Activated CD4-positive, alpha-beta T cell treated with anti-CD3 and anti-CD28 coated beads for 36 hours (primary cell): Measurements from ENCODE around the gene TSKS. TPM values are rescaled to one million over a fixed set of nuclear protein-coding genes. Genes with fewer than 3 reads are reported as not detected.

Experiments used
- ATAC-seq: fragments of 200-7000 bp; cut with Tn5 transposase; one replicate; pipeline ENCODE4 v1.10.0; 2021; ENCODE audit warnings: mild to moderate bottlenecking, moderate library complexity
- CTCF ChIA-PET: fragments of 350-600 bp; sonication (Branson Sonifier 250); formaldehyde crosslinking; loops from one replicate; lab custom pipeline; 2021; ENCODE audit warnings: antibody characterized with exemption; lab: Charles Lee
- POLR2A ChIA-PET: fragments of 350-600 bp; sonication (Branson Sonifier 250); formaldehyde crosslinking; loops from one replicate; lab custom pipeline; 2021; ENCODE audit warnings: antibody characterized with exemption, inconsistent platforms; lab: Charles Lee
- DNase-seq: peaks from one replicate; pipeline ENCODE4 v3.0.0-alpha.2; 2020
- H3K27ac Mint-ChIP-seq: one replicate; pipeline ENCODE4 v1.8.0; 2021; ENCODE audit warnings: mixed read lengths
- H3K27me3 Mint-ChIP-seq: one replicate; pipeline ENCODE4 v1.8.0; 2021; ENCODE audit warnings: mixed read lengths
- H3K36me3 Mint-ChIP-seq: one replicate; pipeline ENCODE4 v1.8.0; 2021; ENCODE audit warnings: low read depth, mixed read lengths
- H3K4me1 Mint-ChIP-seq: one replicate; pipeline ENCODE4 v1.8.0; 2021; ENCODE audit warnings: mixed read lengths
- H3K4me3 Mint-ChIP-seq: one replicate; pipeline ENCODE4 v1.8.0; 2021; ENCODE audit warnings: mild to moderate bottlenecking, moderate library complexity, mixed read lengths
- H3K9me3 Mint-ChIP-seq: one replicate; pipeline ENCODE4 v1.8.0; 2021; ENCODE audit warnings: low read depth, mixed read lengths
- intact Hi-C, 2 experiments: fragments of 100-400 bp; cut with DNase I in 1 of 2; cut with micrococcal nuclease in 1 of 2; formaldehyde crosslinking; loops; one replicate each; pipeline versions ENCODE4 v1.14.2 to v1.15.1; 2022 to 2024; cut with DNase I, micrococcal nuclease
- total RNA-seq, 2 experiments: library from RNA; stranded (reverse); gene quantifications; one replicate each; pipeline ENCODE4 v1.2.3, GENCODE V29; 2021

TSKS gene
- total RNA-seq, 2 experiments from 2014 or later = 1.9 to 2.1 TPM

DNA sequence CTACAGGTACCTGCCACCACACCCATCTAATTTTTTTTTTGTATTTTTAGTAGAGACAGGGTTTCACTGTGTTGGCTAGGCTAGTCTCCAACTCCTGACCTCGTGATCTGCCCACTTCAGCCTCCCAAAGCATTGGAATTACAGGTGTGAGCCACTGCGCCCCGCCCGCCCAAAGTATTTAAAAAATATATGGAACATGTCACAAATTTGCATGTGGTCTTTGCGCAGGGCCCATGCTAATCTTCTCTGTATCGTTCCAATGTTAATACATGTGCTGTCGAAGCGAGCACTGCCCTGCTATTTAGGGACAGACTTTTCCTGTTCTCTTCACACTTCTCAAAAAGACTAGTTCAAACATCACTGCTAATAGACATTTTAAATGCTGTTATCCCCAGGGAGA lies 1.2 kb upstream of the TSKS start:
- intact Hi-C loops = no loop called here
- Mint-ChIP-seq H3K36me3 (peaks cover 3% of the 10 kb centered on the region), H3K4me3 (no peak overlapping the region), H3K27me3 (no peaks in the 10 kb centered on the region), H3K27ac (no peak overlapping the region), H3K9me3 (no peaks in the 10 kb centered on the region), H3K4me1 (peaks cover 32% of the 10 kb centered on the region)
- CTCF ChIA-PET = no interaction called here
- ATAC-seq (no peak), DNase-seq (no peak)
- POLR2A ChIA-PET = no interaction called here

DNA sequence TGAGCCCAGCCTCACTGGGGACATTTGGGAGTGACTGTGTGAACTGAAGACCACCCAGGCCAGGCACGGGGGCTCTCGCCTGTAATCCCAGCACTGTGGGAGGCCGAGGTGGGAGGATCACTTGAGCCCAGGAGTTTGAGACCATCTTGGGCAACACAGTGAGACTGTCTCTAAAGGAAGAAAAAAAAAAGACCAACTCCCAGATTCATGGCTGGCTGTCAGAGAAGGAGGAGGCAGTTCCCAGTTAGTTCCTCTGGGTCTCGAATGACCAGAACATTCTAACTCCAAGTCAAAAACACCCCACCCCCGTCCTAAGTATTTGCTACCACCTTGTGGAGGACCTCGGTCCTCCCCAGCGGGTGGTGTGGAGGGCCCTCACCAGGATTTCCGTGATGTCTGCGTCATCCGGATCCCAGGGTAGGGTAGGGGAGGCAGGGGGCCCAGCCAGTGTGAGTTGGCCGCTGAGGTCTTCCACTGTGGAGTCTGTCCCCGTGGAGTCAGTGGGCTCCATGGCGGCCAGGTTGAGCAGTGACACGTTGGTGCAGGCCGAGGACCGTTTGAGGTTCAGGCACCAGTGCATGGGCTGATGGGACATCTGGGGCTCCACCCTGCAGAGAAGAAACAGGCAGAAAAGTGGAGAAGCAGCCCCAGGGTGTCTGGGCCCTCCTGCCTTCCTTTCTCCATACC lies 1.3 kb downstream of the TSKS start:
- Mint-ChIP-seq H3K27ac (peak overlapping the region; percentile 67), H3K4me3 (peak overlapping the region; percentile 60), H3K4me1 (peaks cover 13% of the 10 kb centered on the region), H3K27me3 (no peaks in the 10 kb centered on the region), H3K36me3 (no peaks in the 10 kb centered on the region), H3K9me3 (no peaks in the 10 kb centered on the region)
- intact Hi-C loops = no loop called here
- POLR2A ChIA-PET = no interaction called here
- CTCF ChIA-PET = interaction anchor here (0.7 kb wide), 1 partner anchor 126 kb away, joined by 3 read pairs; no protein-coding TSS in a partner anchor
- DNase-seq = peak; percentile 55
- no peak for ATAC-seq

DNA sequence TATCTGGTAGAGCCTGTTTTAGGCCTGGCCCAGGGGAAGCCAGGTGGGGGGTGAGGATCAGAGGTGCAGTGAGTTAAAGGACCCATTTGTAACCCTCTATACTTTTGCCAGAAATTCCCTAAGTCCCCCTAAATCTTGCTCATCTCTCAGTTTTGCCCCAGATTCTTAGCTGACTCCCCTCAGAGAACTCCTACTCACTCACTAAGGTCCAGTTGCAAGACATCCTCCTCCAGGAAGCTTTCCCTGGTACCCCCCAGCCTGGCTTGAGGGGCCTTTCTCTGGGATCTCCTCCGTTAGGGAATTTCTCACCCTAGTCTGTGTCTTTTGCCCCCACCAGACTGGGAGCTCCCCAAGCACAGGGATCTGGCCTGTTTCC lies 1.9 kb downstream of the TSKS start:
- intact Hi-C loops = no loop called here
- ChIA-PET CTCF (interaction anchor here (0.7 kb wide), 1 partner anchor 126 kb away, joined by 3 read pairs; no protein-coding TSS in a partner anchor), POLR2A (no interaction called here)
- Mint-ChIP-seq H3K4me1 (peaks cover 9% of the 10 kb centered on the region), H3K27ac (peak overlapping the region; percentile 67), H3K9me3 (no peaks in the 10 kb centered on the region), H3K4me3 (peak overlapping the region; percentile 60), H3K27me3 (no peaks in the 10 kb centered on the region), H3K36me3 (no peaks in the 10 kb centered on the region)
- DNase-seq (no peak), ATAC-seq (no peak)

DNA sequence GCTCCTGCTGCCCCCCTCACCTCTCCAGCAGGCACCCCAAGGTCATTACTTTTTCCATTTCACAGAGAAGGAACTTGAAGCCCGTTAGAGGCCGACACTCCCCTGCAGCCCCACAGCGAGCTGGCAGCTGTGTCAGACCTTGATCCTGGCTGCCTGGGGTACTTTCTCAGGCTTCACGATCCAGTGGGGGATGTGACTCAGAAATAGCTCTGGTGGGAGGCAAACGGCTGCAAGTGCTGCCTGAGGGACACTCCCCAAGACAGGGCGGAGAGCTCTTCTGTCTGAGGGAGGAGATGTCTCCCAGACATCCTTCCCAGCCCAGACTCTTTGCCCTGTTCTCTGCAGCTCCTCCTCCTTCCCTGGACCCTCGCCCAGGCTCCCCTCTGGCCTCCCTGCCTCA lies 4.8 kb downstream of the TSKS start:
- H3K4me1 Mint-ChIP-seq = no peaks in the 10 kb centered on the region
- H3K36me3 Mint-ChIP-seq = peaks cover 2% of the 10 kb centered on the region
- no peak overlapping the region for H3K27ac Mint-ChIP-seq
- DNase-seq = no peak
- no peak overlapping the region for H3K4me3 Mint-ChIP-seq
- intact Hi-C loops = no loop called here
- ChIA-PET POLR2A (no interaction called here), CTCF (interaction anchor here (1.0 to 1.1 kb wide), 2 partner anchors 40 to 90 kb away, joined by 3 read pairs; no protein-coding TSS in a partner anchor)
- H3K9me3 Mint-ChIP-seq = peaks cover 2% of the 10 kb centered on the region
- no peaks in the 10 kb centered on the region for H3K27me3 Mint-ChIP-seq
- no peak for ATAC-seq

DNA sequence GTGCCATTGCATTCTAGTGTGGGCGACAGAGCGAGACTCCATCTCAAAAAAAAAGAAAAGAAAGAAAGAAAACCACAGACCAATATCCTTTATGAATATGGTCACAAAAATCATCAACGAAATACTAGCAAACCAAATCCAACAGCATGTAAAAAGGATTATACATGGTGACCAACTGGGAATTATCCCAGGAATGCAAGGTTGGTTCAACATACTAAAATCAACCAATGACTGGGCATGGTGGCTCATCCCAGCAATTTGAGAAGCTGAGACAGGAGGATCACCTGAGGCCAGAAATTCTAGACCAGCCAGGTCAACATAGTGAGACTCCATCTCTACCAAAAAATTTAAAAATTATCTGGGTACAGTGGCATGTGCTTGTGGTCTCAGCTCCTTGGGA lies 7.2 kb downstream of the TSKS start:
- CTCF ChIA-PET = interaction anchor here (0.6 to 1.2 kb wide), 3 partner anchors 15 to 250 kb away, joined by 3 to 4 read pairs (median 3); no protein-coding TSS in a partner anchor
- intact Hi-C loops = no loop called here
- Mint-ChIP-seq H3K27me3 (no peaks in the 10 kb centered on the region), H3K27ac (no peak overlapping the region), H3K4me1 (no peaks in the 10 kb centered on the region), H3K4me3 (no peak overlapping the region), H3K36me3 (peaks cover 6% of the 10 kb centered on the region), H3K9me3 (peaks cover 2% of the 10 kb centered on the region)
- no peak for ATAC-seq
- DNase-seq = no peak
- POLR2A ChIA-PET = no interaction called here

DNA sequence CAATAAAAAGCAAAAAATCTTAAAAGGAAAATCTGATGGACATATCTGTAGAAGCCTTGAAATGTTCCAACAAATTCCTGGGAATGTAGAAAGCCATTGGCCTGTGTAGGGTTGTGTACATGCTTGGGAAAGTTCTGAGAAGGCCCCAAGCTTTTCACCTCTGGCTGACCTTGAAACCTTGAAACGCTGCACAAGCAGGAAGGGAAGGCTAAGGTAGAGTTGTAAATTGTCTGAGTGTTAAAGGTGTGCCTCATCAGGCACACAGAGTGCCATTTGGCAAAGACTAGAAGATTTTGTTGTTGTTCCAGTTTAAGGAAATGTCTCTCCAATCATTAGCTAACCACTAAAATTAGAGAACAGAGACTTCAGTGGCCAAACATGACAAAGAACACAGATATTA lies 10.4 kb downstream of the TSKS start:
- CTCF ChIA-PET = no interaction called here
- ATAC-seq = no peak

DNA sequence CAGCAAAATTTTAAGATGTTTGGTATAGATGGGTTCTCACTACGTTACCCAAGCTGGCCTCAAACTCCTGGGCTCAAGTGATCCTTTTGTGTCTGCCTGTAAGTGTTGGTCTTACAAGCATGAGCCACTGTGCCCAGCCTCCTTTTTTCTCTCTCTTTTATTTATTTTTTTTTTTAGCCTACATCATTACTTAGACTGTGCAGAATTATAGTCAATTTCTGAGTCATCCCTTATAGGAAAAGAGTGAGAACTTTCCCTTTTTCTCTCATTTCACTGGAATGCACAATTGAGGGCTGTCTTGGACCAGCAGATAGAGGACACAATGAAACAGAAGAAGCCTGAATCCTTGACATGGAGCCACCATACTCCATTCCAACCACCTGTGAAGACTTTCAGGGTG lies 13.3 kb downstream of the TSKS start:
- no peaks in the 10 kb centered on the region for H3K4me1 Mint-ChIP-seq
- ATAC-seq (no peak), DNase-seq (no peak)
- no peak overlapping the region for H3K4me3 Mint-ChIP-seq
- POLR2A ChIA-PET = no interaction called here
- no peaks in the 10 kb centered on the region for H3K9me3 Mint-ChIP-seq
- intact Hi-C loops = no loop called here
- H3K27ac Mint-ChIP-seq = no peak overlapping the region
- peaks cover 2% of the 10 kb centered on the region for H3K27me3 Mint-ChIP-seq
- H3K36me3 Mint-ChIP-seq = peaks cover 4% of the 10 kb centered on the region
- CTCF ChIA-PET = interaction anchor here (0.6 to 2.3 kb wide), 3 partner anchors 8 to 185 kb away, joined by 3 to 8 read pairs (median 3); no protein-coding TSS in a partner anchor

More for the DNA sequence above, 10.4 kb downstream of the TSKS start:
- Mint-ChIP-seq H3K27me3 (no peaks in the 10 kb centered on the region), H3K4me1 (no peaks in the 10 kb centered on the region), H3K36me3 (peaks cover 6% of the 10 kb centered on the region), H3K4me3 (no peak overlapping the region), H3K27ac (no peak overlapping the region), H3K9me3 (peaks cover 2% of the 10 kb centered on the region)
- POLR2A ChIA-PET = interaction anchor here (0.6 kb wide), 1 partner anchor 37 kb away, joined by 3 read pairs; no protein-coding TSS in a partner anchor
- no peak for DNase-seq
- intact Hi-C loops = no loop called here

DNA sequence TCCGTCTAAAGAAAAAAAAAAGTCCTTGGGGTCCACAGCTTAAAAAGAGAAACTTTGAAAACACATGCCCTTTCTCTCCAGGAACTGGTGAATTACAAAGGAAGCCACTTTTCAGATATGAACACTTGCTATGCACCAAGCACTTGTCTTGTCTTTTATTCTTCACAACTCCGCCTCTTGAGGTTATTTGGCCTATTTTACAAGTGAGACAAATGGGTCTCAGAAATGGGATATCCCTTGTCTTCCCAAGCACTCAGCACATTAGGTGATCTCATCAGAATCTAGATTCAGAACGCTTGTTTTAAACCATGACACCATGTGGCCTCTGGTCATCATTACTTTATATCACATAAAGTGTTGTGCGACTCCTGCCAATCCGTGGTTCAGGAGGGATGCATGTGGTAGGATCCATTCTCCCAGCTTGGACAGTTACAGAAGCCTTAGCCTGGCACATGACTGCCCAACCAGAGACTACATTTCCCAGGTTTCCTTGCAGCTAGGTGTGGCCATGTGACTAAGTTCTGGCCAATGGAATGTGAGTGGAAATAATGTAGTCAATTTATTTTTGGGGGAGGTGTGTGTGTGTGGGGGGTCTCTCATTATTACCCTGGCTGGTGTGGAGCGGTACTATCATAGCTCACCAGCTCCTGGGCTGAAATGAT lies 13.9 kb downstream of the TSKS start:
- peaks cover 2% of the 10 kb centered on the region for H3K27me3 Mint-ChIP-seq
- H3K9me3 Mint-ChIP-seq = no peaks in the 10 kb centered on the region
- H3K4me3 Mint-ChIP-seq = no peak overlapping the region
- ATAC-seq (no peak), DNase-seq (no peak)
- no peaks in the 10 kb centered on the region for H3K4me1 Mint-ChIP-seq
- no peak overlapping the region for H3K27ac Mint-ChIP-seq
- ChIA-PET POLR2A (no interaction called here), CTCF (interaction anchor here (0.7 to 2.3 kb wide), 2 partner anchors 31 to 335 kb away, joined by 3 to 8 read pairs; no protein-coding TSS in a partner anchor)
- H3K36me3 Mint-ChIP-seq = peaks cover 4% of the 10 kb centered on the region
- intact Hi-C loops = no loop called here

DNA sequence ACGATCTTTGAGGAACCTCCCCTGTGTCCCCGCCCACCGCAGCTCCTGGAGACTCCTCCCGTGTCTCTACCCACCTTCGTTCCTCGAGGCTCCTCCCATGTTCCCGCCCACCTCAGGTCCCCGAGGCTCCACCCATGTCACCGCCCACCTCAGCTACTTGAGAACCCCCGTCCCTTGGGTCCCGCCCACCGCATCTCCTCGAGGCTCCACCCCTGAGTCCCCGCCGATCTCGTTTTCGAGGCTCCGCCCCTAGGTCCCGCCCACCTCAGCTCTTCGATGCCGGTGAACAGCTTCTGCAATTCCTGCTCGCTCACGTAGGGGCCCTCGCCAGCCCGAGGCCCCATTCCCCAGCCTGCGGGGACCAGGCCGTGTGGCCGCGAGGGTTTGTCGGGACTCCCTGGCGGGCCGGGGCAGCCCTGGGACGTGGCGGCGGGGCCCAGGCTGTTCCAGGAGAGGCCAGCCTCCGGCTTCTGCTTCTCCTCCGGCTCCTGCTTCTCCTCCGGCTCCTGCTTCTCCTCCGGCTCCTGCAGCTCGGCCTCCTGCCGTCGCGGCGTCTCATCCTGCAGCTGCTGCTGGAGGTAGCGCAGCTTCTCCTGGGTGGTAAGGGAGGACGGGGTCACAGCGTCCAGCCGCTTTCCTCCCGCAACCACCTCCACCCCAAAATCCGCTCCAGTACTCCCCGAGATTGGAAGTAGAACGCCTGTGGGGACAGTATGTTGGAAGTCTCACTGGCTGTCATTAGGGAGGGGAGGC lies 16.7 kb downstream of the TSKS start:
- Mint-ChIP-seq H3K36me3 (no peaks in the 10 kb centered on the region), H3K27me3 (peaks cover 2% of the 10 kb centered on the region), H3K9me3 (no peaks in the 10 kb centered on the region), H3K27ac (no peak overlapping the region), H3K4me1 (no peaks in the 10 kb centered on the region), H3K4me3 (no peak overlapping the region)
- CTCF ChIA-PET = interaction anchor here (1.2 kb wide), 1 partner anchor 30 kb away, joined by 5 read pairs; no protein-coding TSS in a partner anchor
- intact Hi-C loops = no loop called here
- POLR2A ChIA-PET = no interaction called here
- DNase-seq (peak; percentile 82), ATAC-seq (peak; percentile 82)

DNA sequence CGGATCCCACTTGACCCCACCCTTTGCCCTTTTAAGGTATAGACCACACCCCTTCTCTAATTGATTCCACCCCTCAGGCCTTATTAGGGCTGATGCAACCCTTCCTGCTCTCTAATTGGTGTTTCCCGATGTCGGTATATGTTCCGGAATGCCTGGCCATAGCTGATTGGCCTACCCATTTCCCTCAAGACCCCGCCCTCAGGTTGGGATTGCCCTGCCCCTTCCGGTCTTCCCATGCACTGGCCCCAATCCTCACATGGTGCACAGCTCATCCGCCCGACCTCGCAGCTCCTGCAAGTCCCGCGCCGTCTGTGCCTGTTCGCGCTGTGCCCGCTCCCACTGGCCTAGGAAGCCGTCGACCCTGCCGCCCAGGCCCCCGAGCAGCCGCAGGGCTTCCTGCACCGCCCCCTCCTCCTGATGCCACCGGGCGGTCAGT lies 18.1 kb downstream of the TSKS start:
- Mint-ChIP-seq H3K4me3 (no peak overlapping the region), H3K4me1 (no peaks in the 10 kb centered on the region), H3K27ac (no peak overlapping the region), H3K36me3 (no peaks in the 10 kb centered on the region), H3K27me3 (peaks cover 2% of the 10 kb centered on the region), H3K9me3 (no peaks in the 10 kb centered on the region)
- ATAC-seq (no peak), DNase-seq (no peak)
- CTCF ChIA-PET = no interaction called here
- intact Hi-C loops = no loop called here
- POLR2A ChIA-PET = no interaction called here

DNA sequence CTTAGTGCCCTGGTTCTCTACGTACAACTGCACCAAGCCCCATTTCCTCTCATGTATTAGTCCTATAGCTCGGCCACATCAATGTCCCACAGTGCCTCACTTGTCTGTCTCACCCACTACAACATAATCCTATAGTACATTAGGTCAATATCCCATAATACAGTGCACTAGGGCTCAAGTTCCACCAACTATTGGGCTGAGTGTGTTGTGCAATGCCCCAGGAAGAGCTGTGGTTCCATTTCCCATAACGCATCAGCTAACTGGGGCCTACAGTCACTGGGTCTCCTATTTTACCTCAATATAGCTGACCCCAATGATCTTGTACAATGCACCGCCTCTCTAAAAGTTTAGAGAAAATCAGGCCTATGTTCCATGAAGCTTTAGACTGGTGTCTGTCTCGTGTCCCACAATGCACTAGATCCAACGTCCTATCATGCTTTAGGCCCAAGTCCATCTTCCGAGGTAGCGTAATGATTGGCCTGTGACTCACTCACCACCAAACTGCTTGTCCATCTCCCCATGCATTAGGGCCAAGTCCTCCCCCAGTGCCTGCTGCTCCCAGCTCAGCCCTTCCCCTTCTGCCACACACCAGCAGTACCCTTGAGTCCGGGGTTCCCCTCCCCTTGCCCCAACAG lies 21.8 kb downstream of the TSKS start:
- Mint-ChIP-seq H3K27me3 (no peaks in the 10 kb centered on the region), H3K36me3 (no peaks in the 10 kb centered on the region), H3K4me1 (no peaks in the 10 kb centered on the region), H3K4me3 (no peak overlapping the region), H3K27ac (no peak overlapping the region), H3K9me3 (no peaks in the 10 kb centered on the region)
- ChIA-PET CTCF (interaction anchor here (0.6 to 0.7 kb wide), 3 partner anchors 9 to 161 kb away, joined by 3 read pairs; partner anchors contain the start of gene NOSIP), POLR2A (no interaction called here)
- DNase-seq = no peak
- ATAC-seq = no peak
- intact Hi-C loops = no loop called here
